K562 treated with DMSO at 1 percent for 4 hours (cell line): ENCODE measurements around the gene FAM149A. TPM values are rescaled to one million over a fixed set of nuclear protein-coding genes. Genes with fewer than 3 reads are reported as not detected.

Experiments
- total RNA-seq: library from RNA; unstranded; fragments of 300-600 nt; gene quantifications from 2 replicates; pipeline ENCODE4 v1.2.3, GENCODE V29; 2022; ENCODE audit not compliant: insufficient read depth

FAM149A gene
- not detected in 2 replicates for total RNA-seq

DNA sequence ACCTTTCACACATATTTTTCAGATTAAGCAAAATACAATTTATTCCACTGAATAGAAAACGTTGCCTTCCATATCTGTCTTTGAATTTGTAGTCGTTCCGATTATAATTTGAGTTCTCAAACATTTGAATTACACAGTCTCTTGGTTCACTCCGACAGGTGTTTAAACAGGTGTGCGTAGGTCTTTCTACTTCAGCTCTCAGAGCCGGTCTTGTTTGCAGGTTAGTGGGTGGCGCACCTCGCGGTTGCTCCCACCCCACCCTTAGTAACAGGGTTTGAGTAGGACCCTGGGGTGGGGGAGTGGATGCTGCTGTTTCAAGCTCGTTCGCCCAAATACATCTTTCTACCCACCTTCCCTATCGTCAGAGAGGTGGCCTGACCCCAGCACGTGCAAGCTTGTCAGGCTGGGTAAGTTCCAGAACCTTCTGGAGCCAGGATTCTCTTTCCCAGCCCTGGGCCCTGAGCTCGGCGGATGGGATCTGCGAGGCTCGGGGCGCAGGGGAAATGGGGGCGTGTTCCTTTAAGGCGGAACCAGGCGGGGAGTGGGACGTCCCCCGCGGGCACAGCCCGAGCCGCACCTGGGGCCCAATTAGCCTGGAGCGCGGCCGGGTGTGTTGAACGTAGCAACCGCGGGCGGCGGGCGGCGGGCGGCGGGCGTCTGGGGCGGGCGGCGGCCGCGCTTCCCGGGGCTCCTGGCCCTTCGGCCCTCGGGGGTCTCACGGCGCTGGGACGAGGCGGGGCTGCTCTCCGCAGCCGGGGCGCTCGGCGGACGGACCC lies at the start of gene FAM149A:
TSS of gene FAM149A (plus strand) at position 591 of the 776 bp plus-strand sequence.

DNA sequence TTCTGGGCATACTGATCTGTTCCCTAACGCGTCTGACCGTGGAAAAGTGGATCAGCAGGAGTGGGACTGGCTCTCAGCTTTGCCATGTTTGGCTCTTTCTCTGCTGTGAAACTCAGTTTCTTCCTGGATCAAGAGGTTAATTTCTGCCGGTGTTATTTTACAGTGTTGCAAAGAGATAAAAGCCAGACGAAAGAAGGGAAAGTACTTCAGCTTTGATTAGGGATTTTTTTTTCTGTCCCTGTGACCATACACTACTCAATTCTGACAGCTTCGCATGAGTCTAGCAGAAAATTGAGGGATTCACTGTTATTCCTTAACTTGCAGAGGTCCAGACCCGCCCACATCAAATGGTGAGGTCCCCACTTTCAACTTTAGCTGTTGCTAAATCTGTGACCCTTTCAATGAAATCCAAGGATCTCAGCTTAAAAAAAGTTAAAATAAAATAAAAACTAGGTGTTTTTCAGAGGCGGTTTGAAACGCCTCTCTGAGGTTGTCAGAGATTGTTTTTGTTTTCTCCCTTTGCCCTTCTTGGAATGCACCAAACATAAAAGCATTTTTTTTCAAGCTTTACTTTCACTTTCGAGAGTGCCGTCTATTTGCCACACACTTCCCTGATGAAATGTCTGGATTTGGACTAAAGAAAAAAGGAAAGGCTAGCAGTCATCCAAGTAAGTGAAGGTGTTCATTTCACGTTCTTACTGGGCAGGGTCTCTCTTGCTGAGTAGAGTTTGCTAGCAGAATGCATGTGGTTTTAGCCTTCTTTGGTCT lies 35.7 kb upstream of the FAM149A start, which contains the start of gene TLR3:
TSS of gene TLR3 (plus strand) at position 576 of the 768 bp plus-strand sequence. CDS start 7,464 bp downstream, outside the sequence.

DNA sequence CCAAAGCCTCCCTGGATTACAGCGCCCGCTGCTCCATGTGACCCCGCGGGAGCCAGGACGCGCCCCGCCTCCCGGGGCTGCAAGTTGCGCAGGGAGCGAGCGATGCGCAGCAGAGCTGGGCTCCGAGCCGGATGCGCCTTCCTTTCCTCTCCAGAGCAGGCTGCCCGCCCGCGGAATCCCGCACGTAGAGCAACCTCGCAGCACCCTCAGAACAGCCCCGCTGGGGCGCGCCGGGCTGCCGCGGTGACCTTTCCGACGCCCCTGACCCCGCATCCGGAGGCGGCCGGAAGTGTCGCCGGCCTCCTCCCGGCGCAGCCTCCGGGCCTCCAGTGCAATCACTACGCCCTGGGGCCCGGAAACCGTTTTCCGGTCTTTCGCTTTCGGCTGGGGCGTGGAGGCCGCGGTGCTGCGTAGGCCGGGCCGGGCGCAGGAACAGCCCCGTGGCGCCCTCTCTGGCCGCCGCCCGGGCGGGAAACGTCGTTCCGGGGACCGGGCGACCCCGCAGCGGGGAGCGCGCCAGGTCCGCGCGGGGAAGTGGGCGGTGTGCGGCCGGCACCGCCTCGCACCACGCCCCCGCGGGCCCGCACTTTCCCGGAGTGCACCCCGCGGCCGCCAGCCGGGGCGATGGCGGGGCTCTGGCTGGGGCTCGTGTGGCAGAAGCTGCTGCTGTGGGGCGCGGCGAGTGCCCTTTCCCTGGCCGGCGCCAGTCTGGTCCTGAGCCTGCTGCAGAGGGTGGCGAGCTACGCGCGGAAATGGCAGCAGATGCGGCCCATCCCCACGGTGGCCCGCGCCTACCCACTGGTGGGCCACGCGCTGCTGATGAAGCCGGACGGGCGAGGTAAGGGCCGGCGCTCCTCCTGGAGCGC lies 86.9 kb downstream of the FAM149A start, which contains the start of gene CYP4V2:
TSS of gene CYP4V2 (plus strand) at position 368 of the 866 bp plus-strand sequence. CDS start at position 625, 257 bp downstream.

Other genes with a start within 250 kb of the FAM149A start
- not detected in 2 replicates for gene TLR3, start 35.5 kb upstream of the FAM149A start, total RNA-seq
- 7.3 and 7.7 TPM in 2 replicates for gene CYP4V2, start 86.9 kb downstream of the FAM149A start, total RNA-seq
- 0.38 TPM in 1 of 2 replicates, not detected in the other for gene KLKB1, start 122.8 kb downstream of the FAM149A start, total RNA-seq
- not detected in 2 replicates for gene F11, start 161.5 kb downstream of the FAM149A start, total RNA-seq